Spleen (tissue), 13 donors: ENCODE measurements around the gene SOWAHC. TPM values are rescaled to one million over a fixed set of nuclear protein-coding genes. Genes with fewer than 3 reads are reported as not detected.
"Not testable (repeated sequence)": the region's sequence is repeated elsewhere in the genome, so short reads cannot be mapped to it uniquely, and the experiment has no call there.

Experiments
- DNase-seq: peaks from one replicate; pipeline ENCODE4 v3.0.0-alpha.2; 2020
- H3K27ac ChIP-seq, 8 donors: fragments of 200-600 bp; sonication (generic) in 7 of 8; 1 replicate in 4 of 8; 2 replicates in 4 of 8; pipeline versions ENCODE4 v1.5.0 to v1.8.0; 2016 to 2021; ENCODE audit warnings: inconsistent platforms in 4 of 8, mild to moderate bottlenecking in 4 of 8, moderate library complexity in 1 of 8
- H3K27me3 ChIP-seq, 7 donors: fragments of 200-600 bp; sonication (generic) in 6 of 7; replicated peaks in 1 of 7; 1 replicate in 4 of 7; 2 replicates in 3 of 7; pipeline versions ENCODE4 v1.5.0 to v1.8.0; 2016 to 2021; ENCODE audit warnings: inconsistent platforms in 3 of 7, mild to moderate bottlenecking in 1 of 7
- H3K36me3 ChIP-seq, 6 donors: fragments of 200-600 bp; sonication (generic) in 5 of 6; 1 replicate in 4 of 6; 2 replicates in 2 of 6; pipeline versions ENCODE4 v1.5.0 to v1.8.0; 2016 to 2021; ENCODE audit warnings: inconsistent platforms in 2 of 6
- H3K4me1 ChIP-seq, 6 donors: fragments of 200-600 bp; sonication (generic) in 5 of 6; 1 replicate in 3 of 6; 2 replicates in 3 of 6; pipeline versions ENCODE4 v1.5.0 to v1.8.0; 2016 to 2021; ENCODE audit warnings: inconsistent platforms in 3 of 6
- H3K4me3 ChIP-seq, 8 donors: fragments of 200-600 bp; sonication (generic) in 7 of 8; 1 replicate in 4 of 8; 2 replicates in 4 of 8; pipeline versions ENCODE4 v1.5.0 to v1.8.0; 2016 to 2021; ENCODE audit warnings: inconsistent platforms in 4 of 8, mild to moderate bottlenecking in 4 of 8, moderate library complexity in 2 of 8
- H3K9me3 ChIP-seq, 8 donors: fragments of 200-600 bp; sonication (generic) in 7 of 8; 1 replicate in 4 of 8; 2 replicates in 4 of 8; pipeline versions ENCODE4 v1.5.0 to v1.8.0; 2016 to 2021; ENCODE audit warnings: inconsistent platforms in 4 of 8
- CTCF ChIP-seq, 11 experiments: fragments of 200-600 bp in 7 of 11; fragments of 450-650 bp in 4 of 11; sonication (generic) in 4 of 11; IDR thresholded peaks in 8 of 11; conservative IDR thresholded peaks in 3 of 11; 1 replicate in 7 of 11; 2 replicates in 4 of 11; pipeline versions ENCODE4 v1.4.0 to v1.8.0; 2016 to 2021; ENCODE audit warnings: antibody characterized with exemption in 11 of 11, inconsistent platforms in 4 of 11, mild to moderate bottlenecking in 1 of 11
- POLR2A ChIP-seq, 3 donors: fragments of 450-650 bp; IDR thresholded peaks; one replicate each; pipeline ENCODE4 v1.5.1; 2017; ENCODE audit warnings: antibody characterized with exemption in 3 of 3, mild to moderate bottlenecking in 1 of 3
- POLR2AphosphoS5 ChIP-seq, 3 donors: sonication (generic); formaldehyde crosslinking; IDR thresholded peaks; one replicate each; pipeline ENCODE4 v1.5.1; 2017; ENCODE audit warnings: antibody characterized with exemption in 3 of 3
- WGBS, 5 donors: extraction: QIAGEN DNeasy Blood & Tissue Kit in 3 of 5; methylation state at CpG; one replicate each; pipeline versions ENCODE4 v1.1.5 to v1.1.7; 2013 to 2018; 5-methylcytosine and 5-hydroxymethylcytosine counted together
- intact Hi-C: fragments of 100-400 bp; cut with DNase I; formaldehyde crosslinking; loops from one replicate; pipeline ENCODE4 v1.15.0; 2023; ENCODE audit warnings: low total_unique reads
- long read RNA-seq, 2 donors: transcript quantifications; one replicate each; lab custom pipeline, GENCODE V29; 2026
- polyA plus RNA-seq, 3 donors: library from polyadenylated mRNA; stranded (reverse); fragments of 200-250 nt; gene quantifications; one replicate each; pipeline ENCODE4 v1.2.1, GENCODE V29; 2013
- total RNA-seq, 7 donors: library from RNA; depleted of rRNA in 3 of 7; stranded (reverse); fragments of >200 nt in 3 of 7; fragmentation: NEBNext Ultra II Directional in 4 of 7; extraction: Animal tissue kit (Norgen Biotek cat#: 25700) in 4 of 7; gene quantifications; one replicate each; pipeline versions ENCODE4 v1.1.0 to v1.2.1, GENCODE V29; 2016 to 2021
- donor health status: healthy with polysubstance abuse.
- donor health status: DM: no; HTN: no; CAD: no; lungs with moderate emphysema.
- donor health status: DM: no; HTN: no; CAD: no.
- donor health status: Bipolar disorder and iron deficiency.
- donor health status: healthy.
- donor health status: DM: no; HTN: no; CAD: no.
- donor health status: DM: yes; HTN: yes; CAD: no.

SOWAHC gene
- 1 to 10 TPM; 6.1 to 9.9 (median 7.3) TPM for total RNA-seq
- polyA plus RNA-seq, result 1 to 10 TPM; 1.6 to 2.7 (median 1.8) TPM
- long read RNA-seq, donor 1, full-length matches to known transcripts, result 11 of 11 reads
- long read RNA-seq, donor 1, partial matches to known transcripts, result 0 of 11 reads
- long read RNA-seq, donor 1, other reads (novel, unspliced or antisense), result 0 of 11 reads
- long read RNA-seq, donor 2, full-length matches to known transcripts, result 11 of 11 reads
- long read RNA-seq, donor 2, partial matches to known transcripts, result 0 of 11 reads
- long read RNA-seq, donor 2, other reads (novel, unspliced or antisense), result 0 of 11 reads

GRCh38 chr2:109613922-109614714, at the start of gene SOWAHC, which contains the start of gene SEPTIN10:
Gene SOWAHC (plus strand): TSS chr2:109614364. CDS start chr2:109614490, 126 bp downstream.
Gene SEPTIN10 (minus strand): TSS chr2:109613966. CDS start chr2:109613827, 139 bp downstream.
- intact Hi-C loops, result no loop called here
- peak; percentile 95 for DNase-seq
- Histone ChIP-seq H3K27me3 (peaks cover 0 to 90% (median 26%) of the 10 kb centered on the region in 7 donors), H3K27ac (peak within 1 kb of the TSS; percentile 79 to 97 (median 94)), H3K4me3 (peak within 1 kb of the TSS; percentile 23 to 77 (median 55)), H3K9me3 (peaks cover 0 to 14% (median 0%) of the 10 kb centered on the region in 8 donors), H3K4me1 (peaks cover 6 to 68% (median 31%) of the 10 kb centered on the region in 6 donors), H3K36me3 (no peaks in the 10 kb centered on the region)
- TF ChIP-seq CTCF (IDR thresholded peaks at IDR 0.05 in 8 of 11, conservative IDR thresholded peaks at IDR 0.05 in 3 of 11), result no peak
- TF ChIP-seq POLR2AphosphoS5 (IDR thresholded peaks at IDR 0.05), result peak; percentile 91 to 94 (median 92)
- TF ChIP-seq POLR2A (IDR thresholded peaks at IDR 0.05), result peak in 2 of 3 donors; percentile 72 to 88
- WGBS, 5 donors, result 1 to 17% (median 2%) methylated on average over 16 to 104 of the region's 104 CpGs

- TF ChIP-seq POLR2AphosphoS5 (IDR thresholded peaks at IDR 0.05), result no peak
- TF ChIP-seq CTCF (IDR thresholded peaks at IDR 0.05 in 8 of 11, conservative IDR thresholded peaks at IDR 0.05 in 3 of 11), result no peak
- TF ChIP-seq POLR2A (IDR thresholded peaks at IDR 0.05), result no peak
- H3K4me3 ChIP-seq, result no peak overlapping the region
- DNase-seq, result no peak
- H3K9me3 ChIP-seq, result no peaks in the 10 kb centered on the region
- no peak overlapping the region for H3K27ac ChIP-seq
- intact Hi-C loops, result no loop called here
- no peaks in the 10 kb centered on the region for H3K27me3 ChIP-seq
- WGBS, 5 donors, result 63 to 78% (median 67%) methylated on average over 1 of the region's 1 CpG
- H3K4me1 ChIP-seq, result no peaks in the 10 kb centered on the region
- peaks cover 0 to 9% (median 0%) of the 10 kb centered on the region in 6 donors for H3K36me3 ChIP-seq
These were observed 38.8 kb upstream of the SOWAHC start for GRCh38 chr2:109575373-109575772.

- H3K27me3 ChIP-seq, H3K36me3 ChIP-seq, H3K9me3 ChIP-seq, intact Hi-C loops, H3K4me1 ChIP-seq, H3K27ac ChIP-seq, H3K4me3 ChIP-seq, DNase-seq: not testable (repeated sequence)
- 89 to 97% (median 94%) methylated on average over 7 of the region's 7 CpGs for WGBS, 5 donors
These were observed 36.5 kb upstream of the SOWAHC start for GRCh38 chr2:109577630-109578029.

GRCh38 chr2:109582928-109583895, 31.0 kb upstream of the SOWAHC start:
- Histone ChIP-seq H3K4me3 (no peak overlapping the region), H3K9me3 (no peaks in the 10 kb centered on the region), H3K36me3 (peaks cover 0 to 9% (median 0%) of the 10 kb centered on the region in 6 donors), H3K4me1 (no peaks in the 10 kb centered on the region), H3K27ac (no peak overlapping the region), H3K27me3 (no peaks in the 10 kb centered on the region)
- DNase-seq, result no peak
- intact Hi-C loops, result no loop called here
- WGBS, 5 donors, result 73 to 85% (median 77%) methylated on average over 6 of the region's 6 CpGs
- TF ChIP-seq POLR2A (IDR thresholded peaks at IDR 0.05), result no peak
